Renal cortical epithelial cell (primary cell): Measurements from ENCODE around the gene ZNF780B. TPM values are rescaled to one million over a fixed set of nuclear protein-coding genes. Genes with fewer than 3 reads are reported as not detected.
"Not testable (repeated sequence)": the region's sequence is repeated elsewhere in the genome, so short reads cannot be mapped to it uniquely, and the experiment has no call there.

Source experiments
- DNase-seq: peaks from one replicate; pipeline ENCODE4 v3.0.0-alpha.2; 2011; ENCODE audit warnings: low read depth
- total RNA-seq: library from RNA; depleted of rRNA; stranded (reverse); fragments of >200 nt; gene quantifications from 2 replicates; pipeline ENCODE4 v1.2.3, GENCODE V29; 2014

The ZNF780B gene
- total RNA-seq, 1 donor from 2014 or later: 33.2 TPM

- not testable (repeated sequence) for DNase-seq
These were observed 18.0 kb downstream of the ZNF780B start for GRCh38 chr19:40038047-40038446.

- no peak for DNase-seq
These were observed 20.0 kb downstream of the ZNF780B start for GRCh38 chr19:40035996-40036395.

- no peak for DNase-seq
These were observed 22.0 kb downstream of the ZNF780B start for GRCh38 chr19:40033989-40034560.

- no peak for DNase-seq
These were observed 29.4 kb downstream of the ZNF780B start for GRCh38 chr19:40026597-40026970.

- no peak for DNase-seq
These were observed 30.0 kb downstream of the ZNF780B start for GRCh38 chr19:40025938-40026596.

- no peak for DNase-seq
These were observed 32.1 kb downstream of the ZNF780B start for GRCh38 chr19:40023969-40024368.

- DNase-seq: no peak
These were observed 42.0 kb downstream of the ZNF780B start for GRCh38 chr19:40013991-40014390.

GRCh38 chr19:40009674-40010073, 46.4 kb downstream of the ZNF780B start:
- no peak for DNase-seq

GRCh38 chr19:40006273-40006691, 49.7 kb downstream of the ZNF780B start:
- DNase-seq: peak; percentile 42

GRCh38 chr19:40005691-40006272, 50.2 kb downstream of the ZNF780B start:
- DNase-seq: no peak

GRCh38 chr19:39998501-39998900, 57.5 kb downstream of the ZNF780B start:
- DNase-seq: no peak

GRCh38 chr19:39997638-39998216, 58.3 kb downstream of the ZNF780B start:
- no peak for DNase-seq

- DNase-seq: peak; percentile 82
These were observed 59.0 kb downstream of the ZNF780B start, which contains the start of gene ZNF546 for GRCh38 chr19:39996811-39997637. Gene ZNF546, plus strand, starts transcription at chr19:39997060. Its CDS starts 1,267 bp downstream, at chr19:39998327.

- peak; percentile 62 for DNase-seq
These were observed 59.7 kb downstream of the ZNF780B start for GRCh38 chr19:39996218-39996810.

- no peak for DNase-seq
These were observed 60.2 kb downstream of the ZNF780B start for GRCh38 chr19:39995794-39996193.

GRCh38 chr19:39994361-39994760, 61.7 kb downstream of the ZNF780B start:
- DNase-seq: no peak

- no peak for DNase-seq
These were observed 62.4 kb downstream of the ZNF780B start for GRCh38 chr19:39993605-39994004.

GRCh38 chr19:39987596-39987995, 68.4 kb downstream of the ZNF780B start:
- no peak for DNase-seq

GRCh38 chr19:39987167-39987566, 68.9 kb downstream of the ZNF780B start:
- DNase-seq: no peak

GRCh38 chr19:39986643-39987042, 69.4 kb downstream of the ZNF780B start:
- DNase-seq: no peak

GRCh38 chr19:39983695-39984300, 72.2 kb downstream of the ZNF780B start:
- no peak for DNase-seq
